H1 (cell line): ENCODE measurements around the gene CACNA1C. TPM values are rescaled to one million over a fixed set of nuclear protein-coding genes. Genes with fewer than 3 reads are reported as not detected.

Experiments used
- CTCF ChIA-PET: fragments of 300-600 bp; sonication (Branson Sonifier 250); formaldehyde crosslinking; loops from one replicate; lab custom pipeline; 2021; ENCODE audit not compliant: partially characterized antibody; lab: Charles Lee
- POLR2A ChIA-PET: fragments of 300-600 bp; sonication (Branson Sonifier 250); formaldehyde crosslinking; loops from one replicate; lab custom pipeline; 2021; ENCODE audit warnings: inconsistent platforms; ENCODE audit not compliant: partially characterized antibody; lab: Charles Lee
- DNase-seq, 2 experiments: peaks; one replicate each; pipeline versions ENCODE4 v3.0.0 to v3.0.0-alpha.2; 2010 to 2022; ENCODE audit warnings: low spot score in 2 of 2, low read depth in 1 of 2, mixed read lengths in 1 of 2
- FAIRE-seq: peaks from 2 replicates; lab custom pipeline; 2011; peaks lifted over from hg19 to GRCh38; lab: Jason Lieb, UNC
- H2AFZ ChIP-seq: 2 replicates; pipeline ENCODE4 v1.8.1; 2012; ENCODE audit warnings: low read length, inconsistent platforms
- H2AK5ac ChIP-seq: 2 replicates; pipeline ENCODE4 v1.6.1; 2013; ENCODE audit warnings: low read depth, low read length
- H2BK120ac ChIP-seq: replicated peaks from 2 replicates; pipeline ENCODE3; 2013; ENCODE audit warnings: low read depth, low read length, inconsistent platforms
- H2BK12ac ChIP-seq: 2 replicates; pipeline ENCODE4 v1.6.1; 2013; ENCODE audit warnings: low read depth, low read length
- H2BK15ac ChIP-seq: 2 replicates; pipeline ENCODE4 v1.6.1; 2013; ENCODE audit warnings: low read length
- H2BK20ac ChIP-seq: 2 replicates; pipeline ENCODE4 v1.6.1; 2013; ENCODE audit warnings: low read length
- H2BK5ac ChIP-seq: 2 replicates; pipeline ENCODE4 v1.6.1; 2013; ENCODE audit warnings: low read depth, low read length
- H3K14ac ChIP-seq: 2 replicates; pipeline ENCODE4 v1.6.1; 2013; ENCODE audit warnings: inconsistent platforms; ENCODE audit not compliant: insufficient read length
- H3K18ac ChIP-seq: 2 replicates; pipeline ENCODE4 v1.6.1; 2013; ENCODE audit warnings: low read length; ENCODE audit errors: extremely low read depth
- H3K23ac ChIP-seq: 2 replicates; pipeline ENCODE4 v1.6.1; 2013; ENCODE audit warnings: inconsistent platforms; ENCODE audit not compliant: insufficient read length
- H3K23me2 ChIP-seq: 2 replicates; pipeline ENCODE4 v1.6.1; 2013; ENCODE audit warnings: low read depth, low read length
- H3K27ac ChIP-seq: 2 replicates; pipeline ENCODE4 v1.6.1; 2011; ENCODE audit warnings: low read depth, low read length, inconsistent platforms
- H3K27me3 ChIP-seq, 4 experiments: replicated peaks in 1 of 4; 1 replicate in 1 of 4; 2 replicates in 3 of 4; pipeline versions ENCODE4 v1.6.1 to v1.8.1; 2011 to 2013; ENCODE audit warnings: low read length in 3 of 4, mild to moderate bottlenecking in 3 of 4, inconsistent platforms in 2 of 4, mixed read lengths in 2 of 4, moderate library complexity in 1 of 4; ENCODE audit not compliant: control insufficient read depth in 3 of 4, insufficient read depth in 3 of 4; ENCODE audit errors: extremely low read depth in 1 of 4
- H3K36me3 ChIP-seq, 4 experiments: 2 replicates each; pipeline versions ENCODE4 v1.6.1 to v1.8.1; 2011 to 2013; ENCODE audit warnings: mild to moderate bottlenecking in 4 of 4, low read length in 3 of 4, moderate library complexity in 2 of 4, control low read depth in 1 of 4, inconsistent platforms in 1 of 4; ENCODE audit not compliant: insufficient read depth in 4 of 4, control insufficient read depth in 2 of 4
- H3K4ac ChIP-seq: replicated peaks from 2 replicates; pipeline ENCODE3; 2013; ENCODE audit warnings: low read length, low read depth, mixed read lengths, inconsistent platforms; ENCODE audit not compliant: insufficient read length
- H3K4me1 ChIP-seq, 4 experiments: replicated peaks in 1 of 4; 1 replicate in 1 of 4; 2 replicates in 3 of 4; pipeline versions ENCODE4 v1.6.1 to v1.8.1; 2011 to 2013; ENCODE audit warnings: low read length in 3 of 4, inconsistent platforms in 2 of 4, mixed read lengths in 1 of 4; ENCODE audit not compliant: insufficient read depth in 4 of 4, control insufficient read depth in 3 of 4
- H3K4me2 ChIP-seq, 2 experiments: 2 replicates each; pipeline versions ENCODE4 v1.6.1 to v1.8.1; 2011 to 2013; ENCODE audit warnings: low read depth in 2 of 2, low read length in 2 of 2, control low read depth in 1 of 2, inconsistent platforms in 1 of 2, mild to moderate bottlenecking in 1 of 2; ENCODE audit not compliant: insufficient read depth in 1 of 2
- H3K4me3 ChIP-seq, 4 experiments: fragments of 200-600, 300-600 bp in 1 of 4; sonication (generic), shearing (Covaris generic), sonication (Bioruptor Twin) in 1 of 4; 2 replicates each; pipeline versions ENCODE4 v1.5.1 to v1.8.1; 2011 to 2016; ENCODE audit warnings: low read length in 4 of 4, low read depth in 3 of 4, control low read depth in 2 of 4, inconsistent platforms in 2 of 4, mild to moderate bottlenecking in 2 of 4, mixed read lengths in 1 of 4, moderate library complexity in 1 of 4; ENCODE audit not compliant: insufficient read depth in 2 of 4; ENCODE audit errors: extremely low read depth in 1 of 4
- H3K56ac ChIP-seq: replicated peaks from 2 replicates; pipeline ENCODE3; 2013; ENCODE audit warnings: low read depth, mild to moderate bottlenecking, mixed read lengths, low read length, inconsistent platforms; ENCODE audit not compliant: insufficient read length
- H3K79me1 ChIP-seq: 2 replicates; pipeline ENCODE4 v1.6.1; 2013; ENCODE audit warnings: low read depth, low read length, control low read depth
- H3K79me2 ChIP-seq, 2 experiments: 2 replicates each; pipeline versions ENCODE4 v1.6.1 to v1.8.1; 2012 to 2013; ENCODE audit warnings: low read length in 2 of 2, mild to moderate bottlenecking in 2 of 2, inconsistent platforms in 1 of 2; ENCODE audit not compliant: insufficient read depth in 2 of 2, control insufficient read depth in 1 of 2
- H3K9ac ChIP-seq, 4 experiments: replicated peaks in 1 of 4; 1 replicate in 1 of 4; 2 replicates in 3 of 4; pipeline versions ENCODE4 v1.6.1 to v1.8.1; 2011 to 2013; ENCODE audit warnings: low read depth in 3 of 4, low read length in 3 of 4, control low read depth in 2 of 4, mild to moderate bottlenecking in 2 of 4, moderate library complexity in 2 of 4, inconsistent platforms in 1 of 4; ENCODE audit errors: extremely low read depth in 1 of 4
- H3K9me3 ChIP-seq, 2 experiments: 2 replicates each; pipeline versions ENCODE4 v1.6.1 to v1.8.1; 2012 to 2013; ENCODE audit warnings: mild to moderate bottlenecking in 2 of 2, moderate library complexity in 2 of 2, control low read depth in 1 of 2, inconsistent platforms in 1 of 2, low read depth in 1 of 2, low read length in 1 of 2, mixed read lengths in 1 of 2; ENCODE audit not compliant: insufficient read depth in 2 of 2
- H4K20me1 ChIP-seq, 2 experiments: replicated peaks in 1 of 2; 2 replicates each; pipeline versions ENCODE3 to v1.8.1; 2011 to 2013; ENCODE audit warnings: inconsistent platforms in 2 of 2, low read length in 2 of 2, mild to moderate bottlenecking in 1 of 2; ENCODE audit not compliant: insufficient read depth in 2 of 2, control insufficient read depth in 1 of 2
- H4K5ac ChIP-seq: 2 replicates; pipeline ENCODE4 v1.6.1; 2013; ENCODE audit warnings: low read length, low read depth, mixed read lengths, inconsistent platforms; ENCODE audit not compliant: insufficient read length
- H4K8ac ChIP-seq: 2 replicates; pipeline ENCODE4 v1.8.0; 2013; ENCODE audit warnings: mild to moderate bottlenecking, moderate library complexity, low read length, inconsistent platforms; ENCODE audit not compliant: insufficient read depth; ENCODE audit errors: extremely low read depth
- H4K91ac ChIP-seq: replicated peaks from 2 replicates; pipeline ENCODE3; 2013; ENCODE audit warnings: low read length, mixed read lengths, inconsistent platforms; ENCODE audit not compliant: insufficient read length
- BACH1 ChIP-seq: IDR thresholded peaks from 2 replicates; pipeline ENCODE4 v1.6.1; 2012; ENCODE audit warnings: low read length, improper control_type of control experiment
- EP300 ChIP-seq, 2 experiments: IDR thresholded peaks; 1 replicate in 1 of 2; 2 replicates in 1 of 2; pipeline ENCODE4 v1.6.1; 2011 to 2012; ENCODE audit warnings: low read depth in 2 of 2, low read length in 2 of 2, mild to moderate bottlenecking in 2 of 2, borderline replicate concordance in 1 of 2, inconsistent platforms in 1 of 2, moderate library complexity in 1 of 2
- WGBS, 2 experiments: shearing (Covaris generic) in 1 of 2; methylation state at CpG; one replicate each; pipeline versions ENCODE4 v1.1.6 to v1.1.7; 2013 to 2015; ENCODE audit warnings: low lambda C conversion rate in 2 of 2, mixed read lengths in 2 of 2, inconsistent platforms in 1 of 2, low coverage in 1 of 2, missing lambda C conversion rate in 1 of 2; ENCODE audit not compliant: insufficient replicate concordance in 2 of 2, insufficient coverage in 1 of 2, insufficient read length in 1 of 2; ENCODE audit errors: extremely low coverage in 1 of 2, missing lambda C conversion rate in 1 of 2; 5-methylcytosine and 5-hydroxymethylcytosine counted together
- polyA plus RNA-seq, 7 experiments: library from polyadenylated mRNA; depleted of rRNA in 3 of 7; stranded (reverse) in 5 of 7; unstranded in 2 of 7; fragments of >200 nt in 5 of 7; fragments of 200-250 nt in 2 of 7; gene quantifications; 1 replicate in 5 of 7; 2 replicates in 1 of 7; 4 replicates in 1 of 7; pipeline versions ENCODE4 v1.2.1 to v1.2.3, GENCODE V29; 2011 to 2013; ENCODE audit warnings: missing spikeins in 2 of 7, mixed read lengths in 2 of 7
- total RNA-seq: library from RNA; stranded (reverse); fragmentation: NEBNext Ultra II Directional; extraction: Animal tissue kit (Norgen Biotek cat#: 25700); gene quantifications from 2 replicates; pipeline ENCODE4 v1.2.1, GENCODE V29; 2021

The CACNA1C gene
- total and polyA plus RNA-seq, 2 of the 8 experiments (the other 6 are each of a cell fraction or from before 2014, with no cell fraction given) = 1.3 TPM

- H3K4me2 ChIP-seq = no peak overlapping the region
- H3K27ac ChIP-seq = no peak overlapping the region
- no peaks in the 10 kb centered on the region for H3K79me2 ChIP-seq
- H3K27me3 ChIP-seq = no peaks in the 10 kb centered on the region
- H2BK20ac ChIP-seq = peak overlapping the region; percentile 84
- no peak for TF ChIP-seq BACH1
- TF ChIP-seq EP300 (IDR thresholded peaks at IDR 0.05; ENCODE audit: borderline replicate concordance in 1 of 2, low read depth in 2 of 2, low read length in 2 of 2) = peak in 1 of 2 experiments; percentile 15; a peak in 1 of 3 replicates
- TF ChIP-seq, all 59 proteins: peak for 1
- no peaks in the 10 kb centered on the region for H4K20me1 ChIP-seq
- H2BK5ac ChIP-seq = peak overlapping the region; percentile 80; the same call in 1 of the 2 replicates
- H3K9ac ChIP-seq = no peak overlapping the region
- H3K4me3 ChIP-seq = no peak overlapping the region
- no peaks in the 10 kb centered on the region for H3K79me1 ChIP-seq
- H3K23ac ChIP-seq = no peak overlapping the region
- no peak overlapping the region for H3K56ac ChIP-seq
- peaks cover 16 to 48% (median 31%) of the 10 kb centered on the region in 4 experiments for H3K4me1 ChIP-seq
- no peak overlapping the region for H4K5ac ChIP-seq
- H2AFZ ChIP-seq = no peak overlapping the region
- no peak overlapping the region; the same call in 1 of the 2 replicates for H2BK15ac ChIP-seq
- H3K18ac ChIP-seq = peak overlapping the region; percentile 65; the same call in 1 of the 2 replicates
- no peak overlapping the region for H3K14ac ChIP-seq
- H2AK5ac ChIP-seq = peak overlapping the region; percentile 7; the same call in 1 of the 2 replicates
- ChIA-PET CTCF (interaction anchor here (0.7 to 1.8 kb wide), 3 partner anchors 36 to 471 kb away, joined by 3 to 6 read pairs (median 3); no protein-coding TSS in a partner anchor), POLR2A (interaction anchor here (1.8 kb wide), 1 partner anchor 10 kb away, joined by 11 read pairs; no protein-coding TSS in a partner anchor)
- H4K91ac ChIP-seq = peak overlapping the region; percentile 57
- no peak overlapping the region for H2BK120ac ChIP-seq
- H2BK12ac ChIP-seq = peak overlapping the region; percentile 52; the same call in 1 of the 2 replicates
- DNase-seq = no peak
- no peaks in the 10 kb centered on the region for H3K9me3 ChIP-seq
- H3K23me2 ChIP-seq = peaks cover 5% of the 10 kb centered on the region
- no peaks in the 10 kb centered on the region for H3K36me3 ChIP-seq
- 58% methylated on average over 3 of the region's 4 CpGs; no CpG with 5 or more reads in 1 of the 2 experiments for WGBS, 2 experiments
- H3K4ac ChIP-seq = no peak overlapping the region
- no peak overlapping the region for H4K8ac ChIP-seq
- FAIRE-seq = no peak
These were observed 141.3 kb downstream of the CACNA1C start for GRCh38 chr12:2194060-2194459.
